NCI-H526 treated with DMSO at 0.1 percent for 48 hours (cell line): Measurements from ENCODE around the gene NCK2.

ENCODE experiments used
- DNase-seq: peaks from one replicate; lab custom pipeline; 2025; lab: John Stamatoyannopoulos, UW

NCK2 gene

DNA sequence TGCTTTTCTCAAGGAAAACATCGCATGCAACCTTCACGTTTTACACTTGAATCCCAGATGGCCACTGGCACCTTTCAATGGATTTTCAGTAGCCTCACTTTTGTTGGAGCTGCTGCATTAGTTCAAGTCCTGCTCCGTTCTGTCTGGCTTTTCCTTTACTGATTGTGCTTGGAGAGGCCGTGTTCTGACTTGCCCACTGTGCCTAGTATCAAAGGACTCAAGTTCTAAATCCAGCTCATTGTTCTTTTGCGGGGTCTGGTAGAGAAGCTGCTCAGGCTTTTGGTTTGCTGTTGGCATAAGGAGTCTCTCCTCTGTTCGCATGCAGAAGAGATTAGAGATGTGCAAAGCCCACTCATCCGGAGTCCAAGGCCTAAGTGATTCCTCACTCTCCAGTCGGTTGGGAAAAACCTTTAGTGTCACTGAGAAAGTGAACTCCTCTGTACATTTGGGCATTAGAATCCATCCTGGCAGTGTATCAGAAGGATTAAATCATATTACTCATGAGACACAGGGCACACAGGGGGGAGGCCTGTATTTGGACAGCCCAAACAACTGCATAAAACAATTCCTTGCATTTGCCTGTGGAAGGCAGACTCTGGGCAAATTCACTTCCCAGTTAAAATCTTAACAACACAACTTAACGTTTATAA is 69.7 kb downstream of the NCK2 start:
- no peak for DNase-seq

DNA sequence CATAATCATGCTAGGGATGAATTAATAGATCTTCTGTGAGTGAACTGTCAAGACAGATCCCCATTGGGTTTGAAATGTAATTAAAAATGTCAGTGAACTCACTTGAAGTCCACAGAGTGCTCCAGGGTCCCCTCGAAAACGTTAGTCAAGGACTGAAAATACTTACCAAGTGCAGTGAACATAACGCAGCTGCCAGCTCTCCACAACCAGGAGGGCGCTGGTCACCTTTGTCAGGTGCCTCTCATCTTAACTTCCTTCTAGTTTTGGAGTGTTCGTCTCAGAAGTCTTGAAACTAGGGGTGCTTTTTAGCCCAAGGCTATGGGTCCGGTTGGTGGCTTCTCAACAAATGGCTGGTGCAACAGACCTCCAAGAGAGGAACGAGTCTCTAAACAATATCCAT is 70.7 kb downstream of the NCK2 start:
- no peak for DNase-seq

DNA sequence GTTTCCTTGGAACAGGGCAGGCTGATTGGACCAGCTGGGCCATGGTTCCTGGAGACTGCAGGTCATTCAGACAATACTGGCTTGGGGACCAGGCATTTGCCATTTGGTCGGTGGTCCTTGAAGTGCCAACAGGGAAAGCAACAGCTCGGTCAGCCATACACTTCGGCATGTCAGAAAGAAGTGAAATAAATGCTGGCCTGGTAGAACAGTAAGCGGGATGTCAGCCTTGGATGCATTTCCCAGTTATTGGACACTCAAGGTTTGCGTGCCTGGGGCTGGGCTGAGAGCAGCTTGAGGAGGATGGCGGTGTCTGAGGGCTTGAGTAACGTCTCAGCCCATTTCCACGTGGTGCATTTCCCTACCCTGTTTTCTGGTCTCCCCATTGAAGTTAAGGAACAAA is 75.4 kb downstream of the NCK2 start:
- no peak for DNase-seq

DNA sequence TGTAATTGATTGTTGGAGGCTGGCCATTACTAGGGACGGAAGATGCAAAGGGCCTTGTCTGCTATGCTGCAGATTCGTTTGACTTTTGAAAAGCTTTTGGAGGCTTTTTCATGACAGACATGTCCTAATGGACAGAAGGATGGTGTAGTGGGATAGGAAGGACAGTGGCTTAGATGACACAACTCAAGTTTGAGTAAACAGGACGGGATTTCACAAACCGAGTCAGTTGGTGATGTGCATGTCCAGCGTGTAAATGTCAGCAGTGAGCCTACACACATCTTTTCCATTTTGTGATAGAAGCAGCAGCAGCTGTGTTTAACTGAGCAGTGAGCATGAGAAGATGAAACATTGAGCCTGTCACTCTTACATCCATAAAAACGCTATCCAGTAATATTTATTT is 76.0 kb downstream of the NCK2 start:
- DNase-seq: no peak

DNA sequence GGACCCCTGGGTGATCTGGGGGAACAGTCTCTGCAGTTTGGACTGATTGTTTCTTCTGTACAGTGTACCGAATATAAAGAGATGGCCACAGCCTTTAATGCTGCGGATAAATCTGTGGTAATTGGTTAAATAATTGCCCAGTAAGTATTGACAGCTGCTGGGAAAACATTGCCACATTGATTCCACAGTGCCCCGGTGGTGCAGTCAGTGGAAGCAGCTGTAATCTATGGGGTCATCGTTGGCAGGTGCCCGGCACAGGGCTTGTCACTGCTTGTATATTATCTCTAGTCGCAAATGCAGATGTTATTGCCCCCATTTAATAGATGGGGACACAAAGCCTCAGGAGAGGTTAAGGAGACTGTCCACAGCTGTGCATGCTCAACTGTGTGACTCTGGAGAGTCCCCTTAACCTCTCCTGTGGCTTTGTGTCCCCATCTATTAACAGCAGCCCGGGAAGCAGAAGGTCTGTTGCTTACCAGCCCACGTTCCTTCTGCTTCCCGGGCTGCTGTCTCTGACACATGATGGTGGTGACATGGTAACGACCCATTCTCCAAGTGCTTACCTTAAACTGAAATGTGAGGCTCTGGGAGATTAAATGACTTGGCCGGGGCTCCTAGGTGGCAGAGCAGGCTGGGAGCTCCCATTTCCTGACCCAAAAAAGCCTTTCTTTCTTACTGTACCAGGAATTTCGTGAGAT is 76.9 kb downstream of the NCK2 start:
- DNase-seq: no peak

DNA sequence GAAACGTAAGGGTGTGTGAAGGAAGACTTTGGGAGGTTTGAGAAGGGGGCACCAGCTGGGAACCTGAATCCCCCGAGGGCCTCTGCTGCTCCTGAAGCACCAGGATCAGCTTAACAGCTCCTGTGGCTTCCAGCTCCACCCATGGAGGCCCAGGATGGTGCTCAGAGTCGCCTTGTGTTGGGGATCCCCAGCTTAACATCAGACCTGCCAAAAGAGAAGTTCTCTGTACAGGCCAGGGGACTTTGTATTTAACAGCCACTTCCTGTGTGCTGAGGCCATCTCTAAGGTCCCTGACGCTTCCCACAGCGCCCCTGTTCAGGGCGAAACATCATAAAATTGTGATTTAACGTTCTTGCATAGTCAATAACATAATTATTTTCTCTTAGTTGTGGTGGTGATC is 77.5 kb downstream of the NCK2 start:
- DNase-seq: no peak

DNA sequence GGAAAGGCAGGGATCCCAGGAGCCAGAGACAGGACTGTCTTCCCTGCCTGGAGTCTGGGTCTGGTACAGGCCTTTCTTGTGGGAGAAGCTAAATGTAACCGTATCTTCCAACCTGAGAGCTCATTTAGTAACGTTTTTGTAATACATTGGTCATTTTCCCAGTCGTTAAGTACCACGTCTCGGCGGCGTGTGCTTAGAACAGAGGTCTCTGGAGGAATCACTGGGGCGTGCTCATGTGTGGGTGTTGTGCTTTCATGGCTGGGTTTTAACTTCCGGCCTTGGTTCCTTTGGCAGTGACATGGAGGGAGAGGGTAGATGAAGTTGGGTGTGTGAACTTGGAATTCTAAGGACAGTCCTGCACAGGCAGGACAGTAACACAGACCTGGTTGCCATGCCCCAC is 79.7 kb downstream of the NCK2 start:
- no peak for DNase-seq

DNA sequence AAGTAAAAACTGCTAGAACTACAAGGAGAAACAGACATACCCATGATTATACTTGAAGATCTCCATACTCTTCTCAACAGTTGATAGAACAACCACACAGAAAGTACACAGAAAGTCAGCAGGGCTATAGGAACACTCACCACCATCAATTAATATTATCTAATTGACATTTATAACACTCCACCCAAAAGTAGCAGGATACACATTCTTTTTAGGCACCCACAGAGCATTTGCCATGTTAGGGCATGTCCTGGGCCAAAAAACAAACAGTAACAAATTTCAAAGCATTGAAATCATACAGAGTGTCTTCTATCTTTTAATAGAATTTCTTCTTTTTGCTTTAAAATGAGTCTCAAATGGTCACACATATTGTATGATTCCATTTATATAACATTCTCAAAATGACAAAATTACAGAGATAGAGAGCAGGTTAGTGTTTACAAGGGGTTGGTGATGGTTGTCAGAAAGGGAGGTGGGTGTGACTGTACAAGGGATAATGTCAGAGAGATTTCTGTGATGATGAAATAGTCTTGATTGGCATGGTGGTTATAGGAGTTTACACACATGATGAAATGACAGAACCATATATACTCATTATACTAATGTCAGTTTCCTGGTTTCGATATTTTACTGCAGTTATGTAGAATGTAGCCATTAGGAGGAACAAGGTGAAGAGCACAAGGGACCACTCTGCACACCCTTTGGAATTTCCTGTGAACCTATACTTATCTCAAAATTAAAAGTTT is 82.8 kb downstream of the NCK2 start:
- no peak for DNase-seq

DNA sequence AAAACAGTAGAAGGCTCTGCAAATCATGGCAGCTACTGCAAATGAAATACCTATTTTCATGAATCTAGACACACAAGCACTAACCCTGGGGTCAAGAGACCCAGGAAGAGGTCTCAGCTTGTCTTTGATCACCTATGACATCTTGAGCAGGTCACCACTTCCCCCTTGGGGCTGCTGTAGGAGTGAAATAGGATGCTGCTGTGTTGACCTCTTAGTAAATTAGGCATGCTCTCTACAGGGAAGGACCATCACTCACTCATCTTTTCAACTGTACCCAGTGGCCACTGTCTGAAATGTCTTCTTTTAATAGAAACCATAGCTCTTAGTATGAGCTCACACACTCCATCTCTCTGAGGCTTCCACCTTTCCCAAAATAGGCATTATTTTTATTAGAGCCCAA is 83.8 kb downstream of the NCK2 start:
- DNase-seq: no peak

DNA sequence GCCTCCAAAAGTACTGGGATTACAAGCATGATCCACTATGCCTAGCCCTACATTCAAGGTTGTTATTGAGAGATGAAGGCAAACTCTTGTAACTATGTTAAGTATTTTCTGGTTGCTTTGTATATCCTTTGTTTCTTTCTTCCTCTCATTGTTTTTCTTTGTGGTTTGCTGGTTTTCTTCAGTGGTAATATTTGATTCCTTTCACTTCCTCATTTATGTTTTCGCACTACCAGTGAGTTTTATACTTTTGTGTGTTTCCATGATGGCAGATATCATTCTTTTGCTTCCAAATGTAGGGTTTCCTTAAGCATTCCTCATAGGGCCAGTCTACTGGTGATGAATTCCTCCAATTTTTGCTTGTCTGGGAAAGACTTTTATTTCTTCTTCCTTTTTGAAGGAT is 90.2 kb downstream of the NCK2 start:
- no peak for DNase-seq

DNA sequence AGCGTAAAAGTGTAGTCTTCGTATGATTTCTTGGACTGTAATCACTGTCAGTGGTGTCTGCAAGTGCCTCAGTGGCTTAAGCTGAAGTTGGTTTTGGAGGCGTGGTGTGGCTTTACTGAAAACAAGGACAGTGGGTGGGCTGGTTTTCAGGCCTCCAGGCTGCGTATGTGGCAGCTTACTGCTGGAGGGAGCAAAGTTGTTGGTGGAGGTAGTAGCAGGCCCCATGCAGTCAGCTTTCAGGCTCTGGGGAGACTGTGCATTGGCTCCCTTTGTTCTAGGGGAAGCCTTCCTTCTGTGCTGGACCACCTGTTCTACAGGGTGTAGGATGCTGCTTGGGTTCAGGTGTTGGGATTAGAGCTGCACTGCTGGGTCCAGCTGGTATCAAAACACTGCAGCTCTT is 91.6 kb downstream of the NCK2 start:
- no peak for DNase-seq

DNA sequence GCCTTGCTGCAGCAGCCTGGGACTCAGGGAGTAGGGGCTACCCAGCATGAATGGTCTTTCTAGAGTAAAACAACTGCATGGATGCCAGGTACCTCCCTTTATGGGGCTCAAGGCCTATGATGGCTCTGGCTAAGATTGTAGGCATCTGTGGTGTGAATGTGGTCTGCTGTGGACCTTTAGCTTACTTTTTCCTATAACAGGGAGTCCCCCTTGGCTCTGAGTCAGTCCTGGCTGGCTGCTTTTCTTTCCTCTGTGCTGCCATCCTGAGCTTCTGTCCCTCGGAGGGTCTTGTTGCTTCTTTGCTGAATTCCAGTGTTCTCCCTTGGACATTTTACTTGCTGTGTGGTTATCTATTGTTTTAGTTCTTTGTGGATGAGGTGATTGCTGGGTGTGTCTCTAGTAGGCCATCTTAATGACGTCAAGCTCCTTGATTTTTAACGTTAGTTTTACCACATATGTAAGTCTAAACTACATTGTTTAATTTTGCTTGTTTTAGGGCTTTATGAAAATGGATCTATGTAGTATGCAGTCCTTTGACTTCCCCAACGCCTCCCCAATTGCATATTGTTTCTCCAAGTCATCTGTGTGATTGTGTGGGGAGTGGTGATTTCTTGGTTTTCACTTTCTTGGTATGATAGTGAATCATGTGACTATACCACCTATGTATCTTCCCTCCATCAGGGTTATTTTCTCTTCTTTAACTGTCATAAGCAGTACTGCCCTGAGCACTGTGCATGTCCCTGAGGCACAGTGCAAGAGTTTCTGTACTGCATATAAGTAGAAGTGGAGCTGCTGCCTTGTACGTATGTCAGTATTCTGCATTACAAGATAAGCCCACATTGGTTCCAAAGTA is 92.4 kb downstream of the NCK2 start:
- DNase-seq: no peak

DNA sequence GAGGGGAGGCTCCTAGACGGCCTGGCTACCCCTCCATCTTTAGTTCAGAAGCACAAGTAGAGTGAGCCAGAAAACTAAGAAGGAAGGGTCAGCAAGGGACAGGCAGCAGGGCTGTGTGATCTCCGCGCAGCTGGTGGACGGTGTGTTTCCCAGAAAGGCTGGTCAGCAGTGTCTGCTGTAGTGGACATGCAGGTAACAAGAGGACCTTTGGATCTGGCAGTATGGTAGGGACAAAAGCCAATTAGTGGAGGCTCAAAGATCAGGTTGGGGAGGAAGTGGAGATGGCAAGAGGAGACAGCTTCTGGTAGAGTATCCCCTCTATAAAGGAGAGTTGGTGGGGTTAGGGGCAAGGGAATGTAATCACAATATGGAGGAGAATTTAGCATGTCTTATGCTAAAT is 95.1 kb downstream of the NCK2 start:
- DNase-seq: no peak

DNA sequence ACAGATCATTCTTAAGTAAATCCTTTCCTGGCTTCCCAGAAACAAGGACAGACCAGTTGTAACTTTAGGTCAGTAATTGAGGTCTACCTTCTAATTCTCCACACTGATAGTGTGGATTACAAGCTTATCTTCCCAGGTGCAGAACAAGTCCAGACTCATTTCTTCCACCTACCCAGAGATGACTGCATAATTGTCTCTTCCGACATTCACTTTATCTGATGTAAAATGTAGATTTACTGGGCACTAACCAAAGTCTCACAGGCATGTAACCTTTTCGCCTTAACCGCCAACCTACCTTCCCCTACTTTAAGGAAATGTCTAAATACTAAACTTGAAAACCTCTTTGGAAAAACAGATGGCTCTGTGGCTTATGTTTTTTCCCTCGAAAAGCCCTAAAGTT is 96.2 kb downstream of the NCK2 start:
- no peak for DNase-seq

DNA sequence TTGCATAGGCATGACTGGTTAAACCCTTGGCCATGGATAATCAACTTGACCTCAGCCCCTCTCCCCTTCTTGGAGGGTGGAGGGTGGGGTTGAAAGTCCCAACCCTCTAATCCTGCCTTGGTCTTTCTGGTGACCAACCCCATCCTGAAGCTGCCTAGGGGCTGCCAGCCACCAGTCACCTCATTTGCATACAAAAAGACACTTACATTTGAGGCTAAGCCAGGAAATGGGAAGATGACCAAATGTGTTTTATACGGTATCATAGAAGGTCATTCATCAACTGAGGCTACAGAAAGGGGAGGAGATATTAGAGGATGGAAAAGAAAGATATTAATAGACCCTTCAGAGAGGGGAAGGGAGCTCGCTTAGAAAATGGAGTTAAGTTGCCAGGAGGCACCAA is 96.8 kb downstream of the NCK2 start:
- no peak for DNase-seq

DNA sequence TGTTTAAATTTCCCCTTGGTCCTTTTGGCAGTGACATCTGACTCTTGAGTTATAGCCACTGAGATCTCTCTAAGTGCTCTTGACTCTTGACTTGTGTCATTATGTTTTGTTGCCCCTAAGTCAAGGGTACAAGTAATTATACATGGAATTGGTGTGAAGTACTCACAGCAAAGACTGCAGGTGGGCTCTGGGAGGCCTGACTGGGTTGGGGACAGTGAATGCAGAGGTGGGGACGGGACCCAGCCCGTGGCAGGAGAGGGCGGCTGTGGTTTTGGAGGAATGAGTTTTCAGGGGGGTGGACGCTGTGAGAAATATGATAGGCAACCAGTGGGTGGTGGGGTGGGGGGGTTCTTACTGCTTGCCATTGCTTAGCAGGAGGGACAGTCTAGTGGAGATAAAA is 97.8 kb downstream of the NCK2 start:
- no peak for DNase-seq

DNA sequence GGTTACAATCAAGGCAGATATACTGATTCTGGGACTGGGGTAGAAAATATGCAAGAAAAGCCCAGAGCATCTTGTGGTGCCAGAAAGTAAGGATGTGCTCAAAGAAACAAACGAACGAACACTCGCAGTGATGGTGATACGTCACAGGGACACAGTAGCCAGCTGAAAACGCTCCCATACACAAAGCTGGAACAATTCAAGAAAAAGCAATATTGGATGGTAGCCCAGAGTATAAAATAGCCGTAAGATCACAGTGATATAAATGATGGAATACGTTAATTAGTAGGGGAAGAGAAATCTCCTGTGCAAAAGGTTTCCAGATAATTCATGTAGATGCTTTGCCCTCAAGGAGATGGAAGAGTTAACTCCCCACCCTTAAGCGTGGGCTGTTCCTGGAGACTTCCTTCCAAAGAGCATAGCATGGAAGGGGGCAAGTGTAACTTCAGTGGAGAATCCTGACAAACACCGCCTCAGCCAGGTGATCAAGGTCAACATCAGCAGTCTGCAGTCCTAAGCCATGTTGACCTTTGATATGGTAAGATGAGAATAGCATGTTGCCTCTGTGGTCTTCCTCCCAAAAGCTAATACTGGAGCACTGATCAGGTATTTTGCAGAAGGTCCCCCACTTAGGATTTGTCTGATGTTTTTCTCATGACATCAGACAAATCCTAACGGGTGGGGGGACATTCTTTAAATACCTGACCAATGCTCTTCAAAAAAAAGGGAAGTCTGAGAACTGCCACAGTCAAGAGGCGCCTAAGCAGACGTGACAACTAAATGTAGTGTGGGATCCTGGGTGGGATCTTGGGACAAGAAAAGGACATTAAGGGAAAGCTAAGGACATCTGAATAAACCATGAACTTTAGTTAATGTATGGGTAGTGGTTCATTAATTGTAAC is 99.0 kb downstream of the NCK2 start:
- DNase-seq: no peak

DNA sequence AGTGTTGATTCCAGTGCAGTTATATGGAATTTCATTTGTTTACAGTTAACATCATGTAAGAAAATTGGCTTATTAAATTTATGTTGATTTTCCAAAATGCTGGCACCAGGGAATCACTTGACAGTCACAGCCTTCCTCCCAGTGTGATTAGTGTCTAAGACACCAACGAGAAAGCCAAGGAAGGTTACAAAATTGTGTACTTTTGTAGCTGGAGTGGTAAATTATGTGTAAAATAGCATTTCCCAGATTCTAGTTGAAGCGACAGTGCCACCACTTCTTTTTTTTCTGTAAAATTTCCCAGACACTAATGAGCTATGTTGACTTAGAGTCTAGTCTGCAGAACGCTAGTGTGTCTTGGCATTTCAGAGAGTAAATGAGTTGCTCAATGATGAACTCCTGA is 101.3 kb downstream of the NCK2 start:
- no peak for DNase-seq

DNA sequence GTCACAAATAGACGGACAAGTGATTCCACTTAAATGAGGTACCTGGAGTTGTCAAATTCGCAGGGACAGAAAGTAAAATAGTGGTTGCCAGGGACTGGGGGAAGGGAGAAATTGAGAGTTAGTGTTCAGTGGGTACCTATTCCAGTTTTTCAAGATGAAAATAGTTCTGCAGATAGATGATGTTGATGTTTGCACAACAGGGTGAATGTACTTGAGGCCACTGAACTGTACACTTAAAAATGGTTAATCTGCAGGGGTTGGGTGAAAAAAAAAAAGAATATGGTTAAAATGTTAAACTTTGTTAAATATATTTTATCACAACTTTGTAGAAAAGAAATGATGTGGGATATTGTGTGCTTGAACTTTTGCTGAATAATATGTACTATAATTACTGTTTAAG is 102.3 kb downstream of the NCK2 start:
- DNase-seq: no peak

DNA sequence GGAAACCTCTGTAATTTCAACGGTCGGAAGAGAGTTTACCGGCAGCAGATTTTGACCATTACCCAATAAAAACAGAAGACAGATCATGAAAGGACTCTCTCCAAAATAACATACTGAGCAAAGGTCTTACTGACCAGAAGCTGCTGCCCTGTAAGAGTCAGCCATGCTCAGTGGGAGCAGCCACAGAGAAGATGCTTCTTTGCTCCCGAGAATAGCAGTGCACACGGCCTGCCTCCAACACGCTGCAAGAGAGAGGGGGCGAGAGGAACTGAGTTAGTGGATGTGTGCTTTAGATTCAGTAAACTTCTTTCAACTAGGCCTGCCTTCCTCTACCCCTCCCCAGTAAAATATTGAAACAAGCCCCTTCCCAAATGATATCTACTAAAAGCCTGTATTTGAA is 103.7 kb downstream of the NCK2 start:
- DNase-seq: no peak

DNA sequence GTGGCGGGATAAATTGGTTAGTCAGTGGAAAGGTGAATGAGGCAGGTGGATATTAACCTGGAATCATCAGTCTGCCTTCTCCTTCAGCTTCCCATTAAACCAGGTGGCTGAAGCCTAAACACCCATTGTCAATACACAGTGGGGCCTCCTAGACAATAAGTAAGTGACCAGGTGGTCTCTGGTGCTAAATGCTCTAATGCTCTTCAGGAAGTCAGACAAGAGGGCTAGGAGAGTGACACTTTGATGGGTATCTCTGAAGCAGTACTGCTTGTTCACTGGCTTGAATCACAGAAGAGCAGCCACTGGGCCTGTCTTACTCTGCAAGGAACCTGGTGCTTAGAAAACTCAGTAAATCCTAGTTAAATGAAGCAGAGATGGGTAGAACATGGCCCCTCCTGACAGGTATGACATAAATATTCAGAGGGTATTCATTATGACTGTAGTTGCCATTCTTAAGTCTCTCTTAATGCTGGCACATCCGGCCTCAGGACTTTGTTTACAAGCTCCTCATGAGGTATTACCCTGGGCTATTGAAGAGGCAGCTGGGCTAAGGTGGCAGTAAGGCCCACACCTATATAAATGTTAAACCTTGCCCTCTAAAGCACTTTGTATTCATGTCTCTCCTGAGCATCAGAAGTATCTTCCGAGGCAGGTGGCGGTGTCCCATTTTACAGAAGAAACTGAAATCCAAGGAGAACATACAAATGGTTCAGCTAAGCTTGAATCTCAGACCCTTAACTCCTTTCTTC is 104.9 kb downstream of the NCK2 start:
- DNase-seq: no peak
